ENCODE measurements around the gene CCDC32.

DNA sequence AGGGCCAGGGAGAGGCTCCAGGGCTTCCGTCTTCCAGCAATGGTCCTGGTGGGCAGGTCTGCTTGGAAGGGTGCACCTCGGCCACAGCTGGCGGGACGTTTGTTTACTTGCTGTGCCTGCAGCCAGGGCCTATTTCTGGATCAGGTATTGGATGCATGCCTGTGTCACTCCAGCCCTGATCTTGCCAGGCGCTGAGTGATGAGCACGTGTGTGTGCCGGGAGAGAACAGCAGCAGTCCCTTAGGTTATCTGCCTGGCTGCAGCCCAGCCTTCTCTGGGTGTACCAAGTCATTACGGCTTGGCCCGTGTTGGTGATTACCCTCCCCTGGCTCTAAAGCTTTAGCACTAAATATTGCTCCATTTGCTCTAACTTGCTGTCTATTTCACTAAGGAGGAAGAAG, 14.9 kb downstream of the CCDC32 start:
- TF ChIP-seq, protein P1, sequence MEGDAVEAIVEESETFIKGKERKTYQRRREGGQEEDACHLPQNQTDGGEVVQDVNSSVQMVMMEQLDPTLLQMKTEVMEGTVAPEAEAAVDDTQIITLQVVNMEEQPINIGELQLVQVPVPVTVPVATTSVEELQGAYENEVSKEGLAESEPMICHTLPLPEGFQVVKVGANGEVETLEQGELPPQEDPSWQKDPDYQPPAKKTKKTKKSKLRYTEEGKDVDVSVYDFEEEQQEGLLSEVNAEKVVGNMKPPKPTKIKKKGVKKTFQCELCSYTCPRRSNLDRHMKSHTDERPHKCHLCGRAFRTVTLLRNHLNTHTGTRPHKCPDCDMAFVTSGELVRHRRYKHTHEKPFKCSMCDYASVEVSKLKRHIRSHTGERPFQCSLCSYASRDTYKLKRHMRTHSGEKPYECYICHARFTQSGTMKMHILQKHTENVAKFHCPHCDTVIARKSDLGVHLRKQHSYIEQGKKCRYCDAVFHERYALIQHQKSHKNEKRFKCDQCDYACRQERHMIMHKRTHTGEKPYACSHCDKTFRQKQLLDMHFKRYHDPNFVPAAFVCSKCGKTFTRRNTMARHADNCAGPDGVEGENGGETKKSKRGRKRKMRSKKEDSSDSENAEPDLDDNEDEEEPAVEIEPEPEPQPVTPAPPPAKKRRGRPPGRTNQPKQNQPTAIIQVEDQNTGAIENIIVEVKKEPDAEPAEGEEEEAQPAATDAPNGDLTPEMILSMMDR (conservative IDR thresholded peaks at IDR 0.05) = no peak
- no peak for TF ChIP-seq EZH2 (IDR thresholded peaks at IDR 0.05; ENCODE audit: low read depth)

Data from PC-9 (cell line).